HG02884 (cell line): Measurements from ENCODE around the gene GDI1.
A peak's percentile ranks its signal among the peaks of the same experiment; 100 is the strongest.
"Not testable (repeated sequence)": the region's sequence is repeated elsewhere in the genome, so short reads cannot be mapped to it uniquely, and the experiment has no call there.

Experiments
- ATAC-seq: cut with Tn5 transposase; IDR thresholded peaks from one replicate; pipeline ENCODE4 v1.9.1; 2021; ENCODE audit warnings: mild to moderate bottlenecking, moderate library complexity; ENCODE audit not compliant: unreplicated experiment

The GDI1 gene

GRCh38 chrX:154436983-154437752, at the start of gene GDI1:
GDI1 (plus strand) TSS chrX:154437154; CDS start chrX:154437255, 101 bp downstream.
- ATAC-seq = no peak

DNA sequence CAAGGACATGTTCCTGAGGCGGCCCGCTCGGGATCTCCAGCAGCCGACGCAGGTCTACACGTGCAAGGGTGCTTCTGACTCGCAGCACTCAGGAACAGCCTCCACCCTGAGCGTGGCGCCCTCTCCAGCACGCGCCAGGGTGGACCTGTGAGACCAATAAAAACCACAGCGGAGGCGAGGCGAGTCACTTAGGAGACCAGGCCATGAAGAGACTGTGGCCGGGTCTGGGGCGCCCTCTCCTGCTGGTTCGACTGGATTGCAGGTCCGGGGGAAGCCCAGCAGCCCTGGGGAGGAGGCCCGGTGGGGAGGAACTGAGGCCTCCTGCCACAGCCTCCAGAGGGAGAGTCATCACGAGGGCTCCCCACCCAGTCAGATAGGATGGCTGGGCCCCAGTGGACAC, 48.9 kb upstream of the GDI1 start:
- not testable (repeated sequence) for ATAC-seq

DNA sequence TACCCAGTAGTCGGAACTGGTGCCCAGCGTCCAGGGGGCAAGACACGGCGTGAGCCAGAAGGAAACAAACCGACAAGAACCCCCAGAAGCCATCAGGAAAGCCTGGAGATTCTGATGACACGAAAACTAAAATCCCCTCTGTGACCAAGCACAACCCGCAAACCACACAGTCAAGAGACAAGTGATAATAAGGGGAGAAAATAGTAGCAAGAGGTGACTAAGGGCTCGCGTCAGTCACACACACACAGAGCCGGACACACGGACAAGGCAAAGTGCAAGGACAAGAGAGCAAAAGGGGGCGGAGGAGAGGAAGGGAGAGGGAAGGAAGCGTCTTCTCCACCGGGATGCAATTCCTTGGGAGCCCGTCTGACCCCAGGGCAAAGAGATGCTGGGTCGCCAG, 48.3 kb upstream of the GDI1 start:
- not testable (repeated sequence) for ATAC-seq

DNA sequence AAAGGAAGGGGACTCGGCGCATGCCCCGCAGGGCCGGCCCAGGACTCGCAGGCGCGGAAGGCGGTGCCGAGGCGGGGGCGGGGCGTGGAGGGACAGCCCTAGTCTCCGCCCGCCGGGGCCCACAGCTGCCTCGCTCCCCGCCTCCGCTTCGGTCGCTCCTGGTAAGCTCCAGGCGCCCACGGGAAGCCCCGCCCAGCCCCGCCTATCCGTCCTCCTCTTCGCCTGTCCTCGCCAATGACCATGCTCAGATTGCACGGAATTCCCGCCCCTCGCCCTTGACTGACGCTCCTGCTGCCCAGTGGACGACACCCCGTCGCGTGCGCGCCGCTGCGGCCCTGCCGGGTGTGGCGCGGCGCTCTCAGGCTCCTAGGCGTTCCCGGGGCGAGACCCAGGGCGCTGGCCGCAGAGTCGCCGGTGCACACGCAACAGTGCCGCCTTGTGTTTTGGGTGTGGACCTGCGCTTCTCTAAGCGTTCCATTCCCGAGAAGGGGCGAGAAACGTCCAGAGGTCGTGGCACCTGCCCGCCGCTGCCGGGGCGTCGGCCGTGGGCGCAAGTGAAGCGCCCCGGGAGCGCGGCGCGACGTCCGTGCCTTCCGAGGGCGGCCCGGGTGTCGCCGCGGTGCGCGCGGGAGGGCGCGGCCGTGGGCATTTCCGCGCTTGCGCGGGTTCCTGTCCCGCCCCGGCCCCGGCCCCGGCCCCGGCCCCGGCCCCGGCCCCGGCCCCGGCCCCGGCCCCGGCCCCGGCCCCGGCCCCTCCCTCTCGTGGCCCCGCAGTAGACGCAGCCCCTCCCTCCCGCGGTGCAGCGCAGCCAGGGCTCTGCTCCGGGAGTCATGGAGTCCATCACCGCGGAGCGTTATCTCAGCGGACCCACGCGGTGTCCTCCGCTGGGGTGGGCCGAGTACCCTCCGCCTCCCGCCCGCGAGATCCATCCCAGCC, 46.9 kb upstream of the GDI1 start:
- ATAC-seq = peak; percentile 61

DNA sequence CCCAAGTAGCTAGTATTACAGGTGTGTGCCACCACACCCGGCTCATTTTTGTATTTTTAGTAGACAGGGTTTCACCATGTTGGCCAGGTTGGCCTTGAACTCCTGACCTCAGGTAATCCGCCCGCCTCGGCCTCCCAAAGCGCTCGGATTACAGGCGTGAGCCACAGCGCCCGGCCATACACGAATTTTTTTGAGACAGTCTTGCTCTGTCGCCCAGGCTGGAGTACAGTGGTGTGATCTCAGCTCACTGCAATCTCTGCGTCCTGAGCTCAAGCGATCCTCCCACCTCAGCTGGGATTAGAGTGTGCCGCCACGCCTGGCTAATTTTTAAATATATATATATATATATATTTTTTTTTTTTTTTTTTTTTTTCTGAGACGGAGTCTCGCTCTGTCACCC, 40.6 kb upstream of the GDI1 start:
- ATAC-seq = not testable (repeated sequence)

DNA sequence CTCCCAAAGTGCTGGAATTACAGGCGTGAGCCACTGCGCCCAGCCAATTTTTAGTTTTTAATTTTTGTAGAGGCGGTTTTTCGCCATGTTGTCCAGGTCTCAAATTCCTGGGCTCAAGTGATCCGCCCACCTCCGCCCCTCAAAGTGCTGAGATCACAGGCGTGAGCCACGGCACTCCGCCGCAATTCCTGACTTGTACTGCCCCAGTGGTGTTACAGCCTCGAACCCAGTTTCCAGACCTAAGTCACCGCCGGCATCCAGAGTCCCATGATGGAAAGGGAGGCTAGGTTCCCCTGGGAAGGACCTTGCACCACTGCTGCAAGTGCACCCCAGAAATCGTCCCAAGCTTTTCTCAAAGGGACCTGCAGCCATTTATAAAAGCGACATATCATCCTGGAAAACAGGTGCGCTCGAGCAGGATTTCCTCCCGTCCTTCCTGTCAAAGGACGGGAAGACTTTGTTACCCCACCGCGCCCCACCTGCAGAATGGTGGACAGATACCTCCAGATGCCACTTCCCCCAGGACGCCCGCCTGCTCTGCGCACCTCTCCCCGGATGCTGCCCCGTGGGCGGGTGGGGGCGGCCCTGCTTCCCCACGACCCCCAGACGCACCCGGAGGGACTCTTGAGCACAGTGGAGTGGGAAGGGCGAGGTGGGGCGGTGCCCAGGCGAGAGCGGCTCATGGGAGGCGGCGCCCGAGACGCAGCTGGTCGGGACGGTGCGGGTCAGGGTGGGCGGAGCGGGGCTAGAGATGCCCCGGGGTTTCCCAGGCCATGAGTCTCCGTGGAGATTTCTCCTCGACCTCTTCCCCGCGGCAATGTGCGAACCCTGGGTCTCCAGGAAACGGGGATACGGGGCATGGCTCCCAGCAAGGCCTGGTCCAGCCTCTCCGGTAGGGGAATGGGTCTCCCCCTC, 39.7 kb upstream of the GDI1 start:
- peak; percentile 44 for ATAC-seq

DNA sequence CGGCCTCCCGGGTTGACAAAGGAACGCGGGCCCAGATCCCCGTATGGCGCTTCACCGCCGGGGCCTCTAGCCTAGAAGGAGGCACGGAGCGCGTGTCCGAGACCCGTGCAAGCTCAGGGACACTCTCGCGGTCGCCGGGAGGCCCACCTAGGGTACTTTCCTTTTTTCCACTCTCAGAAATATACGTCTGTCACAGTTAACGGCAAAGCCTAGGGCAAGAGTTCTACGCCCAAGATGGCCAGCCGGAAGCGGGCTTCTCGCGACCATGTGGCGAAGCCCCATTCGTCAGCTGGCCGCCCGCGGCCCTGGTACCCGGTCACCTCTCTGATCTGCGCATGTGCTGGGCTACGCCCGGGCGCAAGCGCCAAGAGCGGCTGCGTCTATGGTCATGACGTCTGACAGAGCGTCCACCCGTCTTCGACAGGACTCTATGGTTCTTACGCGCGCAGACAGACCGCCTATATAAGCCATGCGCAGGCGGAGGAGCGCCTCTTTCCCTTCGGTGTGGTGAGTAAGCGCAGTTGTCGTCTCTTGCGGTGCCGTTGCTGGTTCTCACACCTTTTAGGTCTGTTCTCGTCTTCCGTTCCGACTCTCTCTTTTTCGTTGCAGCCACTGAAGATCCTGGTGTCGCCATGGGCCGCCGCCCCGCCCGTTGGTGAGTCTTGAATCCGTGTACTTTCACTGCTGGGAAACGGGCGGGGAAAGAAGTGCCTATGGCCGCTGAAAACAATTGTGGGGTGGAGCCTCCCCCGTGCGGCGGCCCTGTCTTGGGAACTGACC, 38.9 kb upstream of the GDI1 start, which contains the start of gene RPL10:
Gene RPL10, plus strand, starts transcription at position 490 of the 780 bp plus-strand sequence. Its CDS starts 143 bp downstream, at position 633.
- ATAC-seq = peak; percentile 68

DNA sequence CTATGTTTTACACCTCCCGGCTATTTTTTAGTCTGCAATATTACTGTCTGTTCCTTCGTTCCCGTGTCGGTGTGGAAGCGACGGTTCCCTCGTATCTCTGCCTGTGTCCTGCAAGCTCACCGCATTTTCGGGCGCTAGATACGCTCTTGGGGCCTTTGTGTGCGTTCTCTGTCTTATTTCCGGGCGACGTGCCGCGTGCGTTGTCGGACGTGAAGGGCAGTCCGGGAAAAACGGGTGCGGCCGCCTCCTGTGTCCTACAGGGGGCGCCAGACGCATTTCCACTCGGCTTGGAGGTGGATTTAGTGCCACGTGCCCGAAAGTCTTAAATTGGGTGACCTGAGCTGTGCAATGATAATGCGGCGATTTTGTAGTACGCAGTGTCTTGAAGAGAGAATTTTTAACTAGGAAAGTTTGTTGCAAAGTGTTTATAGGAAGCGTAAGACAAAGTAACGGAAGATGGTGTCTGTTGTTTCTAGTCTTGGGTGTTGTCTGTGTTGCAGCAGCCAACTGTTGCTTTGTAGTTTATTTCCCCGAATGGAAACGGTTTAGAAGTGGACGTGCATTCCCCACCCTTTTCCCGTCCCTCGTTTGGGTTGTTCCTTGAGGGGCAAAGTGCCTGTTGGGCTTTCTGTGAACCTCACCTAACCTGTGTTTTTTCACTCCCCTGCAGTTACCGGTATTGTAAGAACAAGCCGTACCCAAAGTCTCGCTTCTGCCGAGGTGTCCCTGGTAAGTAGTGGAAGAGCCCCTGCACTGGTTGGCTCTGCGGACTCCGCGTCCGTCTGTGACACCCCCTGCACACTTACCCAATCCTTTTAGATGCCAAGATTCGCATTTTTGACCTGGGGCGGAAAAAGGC, 38.1 kb upstream of the GDI1 start:
- no peak for ATAC-seq

GRCh38 chrX:154399527-154400368, 37.2 kb upstream of the GDI1 start:
- no peak for ATAC-seq

DNA sequence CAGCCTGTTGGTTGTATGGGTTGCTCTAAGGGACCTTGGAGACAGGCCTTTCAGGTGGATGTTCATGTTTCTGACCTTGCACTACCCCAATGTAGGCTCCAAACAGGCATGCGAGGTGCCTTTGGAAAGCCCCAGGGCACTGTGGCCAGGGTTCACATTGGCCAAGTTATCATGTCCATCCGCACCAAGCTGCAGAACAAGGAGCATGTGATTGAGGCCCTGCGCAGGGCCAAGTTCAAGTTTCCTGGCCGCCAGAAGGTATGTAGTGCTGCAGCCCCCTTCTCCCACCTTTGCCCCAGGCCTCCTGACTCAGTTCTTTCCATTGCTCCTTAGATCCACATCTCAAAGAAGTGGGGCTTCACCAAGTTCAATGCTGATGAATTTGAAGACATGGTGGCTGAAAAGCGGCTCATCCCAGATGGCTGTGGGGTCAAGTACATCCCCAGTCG, 36.6 kb upstream of the GDI1 start:
- not testable (repeated sequence) for ATAC-seq

DNA sequence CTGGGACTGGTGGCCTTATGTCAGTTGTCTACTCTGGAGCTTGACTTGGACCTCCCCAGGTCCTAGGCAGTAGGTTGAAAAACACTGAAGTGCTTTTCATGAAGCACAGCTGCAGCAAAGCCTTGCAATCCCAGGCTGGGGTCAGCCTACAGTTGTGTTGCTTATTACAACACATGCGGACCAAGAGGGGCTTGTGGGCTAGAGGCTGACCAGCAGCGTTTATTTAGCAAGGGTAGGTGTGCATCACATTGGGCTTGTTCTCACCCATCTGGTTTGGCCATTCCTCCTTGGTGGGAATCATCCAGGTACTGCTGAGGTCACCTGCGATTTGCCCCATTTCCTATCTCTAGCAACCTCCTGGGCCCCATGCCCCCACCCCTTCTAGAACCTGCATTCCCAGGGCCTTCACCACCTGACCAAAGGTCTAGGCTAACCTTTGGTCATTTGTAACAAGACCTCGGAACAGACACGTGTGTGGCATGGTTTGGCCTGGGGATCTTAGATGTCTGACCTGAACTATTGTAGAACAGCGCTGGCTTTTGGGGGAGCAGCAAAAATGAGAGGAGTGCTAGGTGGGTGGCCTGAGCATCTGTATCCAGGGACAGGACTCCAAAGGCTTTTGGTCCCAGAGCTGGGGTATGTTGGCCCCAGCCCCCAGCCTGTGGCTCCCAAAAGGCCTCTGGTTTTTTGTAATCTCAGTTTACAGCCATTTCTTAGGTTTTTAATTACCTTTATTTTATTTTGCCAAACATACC, 35.7 kb upstream of the GDI1 start:
- no peak for ATAC-seq

- ATAC-seq = no peak
Observed at GRCh38 chrX:154401918-154402621, 34.9 kb upstream of the GDI1 start.

DNA sequence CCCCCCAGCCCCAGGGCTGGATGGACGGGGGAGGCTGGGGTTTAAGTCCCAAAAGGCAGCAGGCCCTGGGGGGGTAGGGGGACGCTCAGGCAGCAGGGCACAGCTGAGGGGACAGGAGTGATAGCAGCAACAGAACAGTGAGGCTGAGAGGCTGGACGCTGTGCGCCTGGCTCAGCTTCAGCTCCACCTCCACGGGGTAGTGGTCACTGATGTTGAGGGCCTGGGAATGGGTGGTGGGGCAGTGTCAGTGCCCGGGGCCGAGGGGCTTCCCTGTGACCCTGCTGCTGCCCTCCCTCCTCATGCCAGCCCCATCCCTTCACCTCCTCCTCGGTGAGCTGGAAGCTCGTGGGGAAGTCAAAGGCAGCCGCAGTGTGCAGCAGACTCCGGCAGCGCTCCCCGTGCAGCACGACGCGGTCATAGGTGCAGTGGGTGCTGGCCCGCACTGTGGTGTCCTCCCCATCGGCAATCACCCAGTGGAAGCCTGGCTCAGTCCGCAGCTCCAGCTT, 34.3 kb upstream of the GDI1 start:
- no peak for ATAC-seq

DNA sequence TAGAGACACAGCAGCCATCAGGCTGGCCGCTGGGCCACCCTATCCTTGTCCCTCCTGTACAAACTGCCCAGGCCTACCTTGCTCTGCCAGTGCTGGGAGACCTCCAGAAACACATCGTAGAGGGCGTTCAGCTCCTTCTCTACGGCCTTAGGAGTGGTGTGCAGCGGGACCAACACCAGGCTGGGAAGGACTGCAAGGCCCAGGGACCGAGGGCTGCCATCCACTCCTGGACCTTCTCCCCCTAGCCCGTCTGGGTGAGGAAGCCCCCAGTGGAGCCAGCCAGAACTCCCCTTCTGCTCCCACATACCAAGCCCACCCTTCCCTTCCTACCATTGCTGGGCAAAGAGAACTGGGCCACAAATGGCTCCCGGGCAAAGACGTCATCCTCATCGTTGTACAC, 33.8 kb upstream of the GDI1 start:
- no peak for ATAC-seq

DNA sequence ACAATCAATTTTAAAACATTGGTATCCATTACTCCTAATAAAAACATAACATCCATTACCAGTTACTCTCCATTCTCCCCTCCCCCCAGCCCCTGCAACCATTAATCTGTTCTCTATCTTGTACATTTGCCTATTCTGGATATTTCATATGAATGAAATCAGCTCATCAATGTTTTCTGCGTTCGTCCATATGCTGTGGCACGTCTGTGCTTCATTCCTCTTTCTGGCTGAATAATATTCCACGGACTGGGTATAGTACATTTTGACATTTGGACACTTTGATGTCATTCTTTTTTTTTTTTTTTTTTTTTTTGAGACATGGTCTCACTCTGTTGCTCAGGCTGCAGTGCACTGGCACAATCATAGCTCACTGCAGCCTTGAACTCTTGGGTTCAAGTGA, 33.1 kb upstream of the GDI1 start:
- ATAC-seq = no peak

DNA sequence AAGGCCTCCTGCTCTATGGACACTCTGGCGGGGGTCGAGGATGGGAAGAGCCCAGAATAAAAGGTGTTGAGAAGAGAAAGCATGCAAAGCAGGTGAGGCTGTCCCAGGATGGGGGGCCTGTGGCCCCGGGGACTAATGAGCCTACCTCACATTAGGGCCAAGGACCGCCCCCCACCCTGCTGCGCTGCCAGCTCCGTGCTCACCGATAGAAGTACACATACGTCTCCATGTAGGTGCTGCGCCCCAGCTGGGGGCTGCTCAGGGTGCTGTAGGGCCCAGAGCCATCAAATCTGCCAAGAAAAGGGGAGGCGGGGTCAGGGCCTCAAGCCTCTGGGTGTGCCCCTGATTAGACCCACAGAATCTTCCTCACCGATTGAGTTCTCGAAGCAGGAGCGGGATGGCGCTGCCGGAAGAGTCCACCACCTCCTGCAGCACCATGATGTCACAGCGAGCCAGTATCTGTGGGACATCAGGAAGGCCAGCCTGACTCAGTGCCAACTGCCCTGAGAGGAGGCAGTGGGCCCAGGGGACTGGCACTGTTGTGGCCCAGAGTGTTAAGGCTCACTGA, 32.2 kb upstream of the GDI1 start:
- no peak for ATAC-seq
